Measurements from ENCODE around the gene CRYGA. TPM values are rescaled to one million over a fixed set of nuclear protein-coding genes. Genes with fewer than 3 reads are reported as not detected.
"Not testable (repeated sequence)": the region's sequence is repeated elsewhere in the genome, so short reads cannot be mapped to it uniquely, and the experiment has no call there.

The CRYGA gene
- total RNA-seq, 1 donor from 2014 or later = not detected

DNA sequence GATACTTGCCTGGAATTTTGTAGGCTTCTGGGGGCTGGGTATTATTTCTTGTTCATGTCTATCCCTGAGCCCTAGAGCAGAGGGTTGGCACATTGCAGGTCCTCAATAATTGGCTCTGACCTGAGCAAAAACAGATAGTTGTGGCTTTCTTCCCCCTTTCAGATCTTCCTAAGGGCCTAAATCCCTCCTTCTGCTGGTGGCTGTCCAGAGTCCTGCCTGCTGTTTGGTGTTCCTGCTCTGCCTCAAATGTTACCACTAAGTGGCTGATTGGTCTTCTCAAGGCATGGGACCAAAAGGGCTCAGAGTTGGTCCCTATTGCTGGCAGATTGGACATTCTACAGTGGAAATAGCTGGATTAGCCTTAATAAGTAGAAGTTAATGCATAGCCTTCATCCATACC lies 16.4 kb downstream of the CRYGA start:
- no peak for DNase-seq (ENCODE audit: low read depth, low spot score)
- no peak overlapping the region for H3K4me3 Mint-ChIP-seq
- peaks cover 5% of the 10 kb centered on the region for H3K9me3 Mint-ChIP-seq
- peak overlapping the region; percentile 63 for H3K27ac Mint-ChIP-seq (ENCODE audit: unreplicated experiment)
- no peaks in the 10 kb centered on the region for H3K27me3 Mint-ChIP-seq (ENCODE audit: low read depth)
- H3K36me3 Mint-ChIP-seq (ENCODE audit: low read depth) = no peaks in the 10 kb centered on the region
- H3K4me1 Mint-ChIP-seq = peaks cover 12% of the 10 kb centered on the region
- TF ChIP-seq, protein P1, sequence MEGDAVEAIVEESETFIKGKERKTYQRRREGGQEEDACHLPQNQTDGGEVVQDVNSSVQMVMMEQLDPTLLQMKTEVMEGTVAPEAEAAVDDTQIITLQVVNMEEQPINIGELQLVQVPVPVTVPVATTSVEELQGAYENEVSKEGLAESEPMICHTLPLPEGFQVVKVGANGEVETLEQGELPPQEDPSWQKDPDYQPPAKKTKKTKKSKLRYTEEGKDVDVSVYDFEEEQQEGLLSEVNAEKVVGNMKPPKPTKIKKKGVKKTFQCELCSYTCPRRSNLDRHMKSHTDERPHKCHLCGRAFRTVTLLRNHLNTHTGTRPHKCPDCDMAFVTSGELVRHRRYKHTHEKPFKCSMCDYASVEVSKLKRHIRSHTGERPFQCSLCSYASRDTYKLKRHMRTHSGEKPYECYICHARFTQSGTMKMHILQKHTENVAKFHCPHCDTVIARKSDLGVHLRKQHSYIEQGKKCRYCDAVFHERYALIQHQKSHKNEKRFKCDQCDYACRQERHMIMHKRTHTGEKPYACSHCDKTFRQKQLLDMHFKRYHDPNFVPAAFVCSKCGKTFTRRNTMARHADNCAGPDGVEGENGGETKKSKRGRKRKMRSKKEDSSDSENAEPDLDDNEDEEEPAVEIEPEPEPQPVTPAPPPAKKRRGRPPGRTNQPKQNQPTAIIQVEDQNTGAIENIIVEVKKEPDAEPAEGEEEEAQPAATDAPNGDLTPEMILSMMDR (conservative IDR thresholded peaks at IDR 0.05) = no peak

DNA sequence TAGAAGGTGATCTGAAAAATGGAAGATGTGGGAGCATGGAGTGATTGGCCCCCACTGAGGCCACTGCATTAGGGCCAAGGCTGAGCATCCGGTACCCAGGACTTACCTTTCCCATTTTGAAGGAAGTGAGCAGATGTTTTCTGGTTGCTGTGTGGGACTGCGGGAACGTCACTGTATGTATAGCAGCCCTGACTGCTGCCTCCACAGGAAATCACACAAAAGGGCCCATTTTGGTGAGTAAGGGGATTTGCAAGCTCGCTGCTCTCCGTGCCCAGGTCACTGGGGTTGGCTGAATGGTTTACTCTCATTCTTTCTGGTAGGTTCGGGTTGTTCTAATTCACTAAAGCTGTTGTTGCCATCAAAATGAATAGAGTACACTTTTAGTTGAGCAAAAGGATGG lies 17.4 kb downstream of the CRYGA start, which contains the start of gene CRYGB:
CRYGB (minus strand) TSS at position 153 of the 400 bp plus-strand sequence; CDS start at position 115, 38 bp downstream.
- no peaks in the 10 kb centered on the region for H3K27me3 Mint-ChIP-seq (ENCODE audit: low read depth)
- peak within 1 kb of the TSS; percentile 63 for H3K27ac Mint-ChIP-seq (ENCODE audit: unreplicated experiment)
- TF ChIP-seq, protein P1 (conservative IDR thresholded peaks at IDR 0.05) = no peak
- peaks cover 2% of the 10 kb centered on the region for H3K9me3 Mint-ChIP-seq
- H3K36me3 Mint-ChIP-seq (ENCODE audit: low read depth) = no peaks in the 10 kb centered on the region
- no peak for DNase-seq (ENCODE audit: low read depth, low spot score)
- H3K4me3 Mint-ChIP-seq = no peak within 1 kb of the TSS
- peaks cover 12% of the 10 kb centered on the region for H3K4me1 Mint-ChIP-seq

DNA sequence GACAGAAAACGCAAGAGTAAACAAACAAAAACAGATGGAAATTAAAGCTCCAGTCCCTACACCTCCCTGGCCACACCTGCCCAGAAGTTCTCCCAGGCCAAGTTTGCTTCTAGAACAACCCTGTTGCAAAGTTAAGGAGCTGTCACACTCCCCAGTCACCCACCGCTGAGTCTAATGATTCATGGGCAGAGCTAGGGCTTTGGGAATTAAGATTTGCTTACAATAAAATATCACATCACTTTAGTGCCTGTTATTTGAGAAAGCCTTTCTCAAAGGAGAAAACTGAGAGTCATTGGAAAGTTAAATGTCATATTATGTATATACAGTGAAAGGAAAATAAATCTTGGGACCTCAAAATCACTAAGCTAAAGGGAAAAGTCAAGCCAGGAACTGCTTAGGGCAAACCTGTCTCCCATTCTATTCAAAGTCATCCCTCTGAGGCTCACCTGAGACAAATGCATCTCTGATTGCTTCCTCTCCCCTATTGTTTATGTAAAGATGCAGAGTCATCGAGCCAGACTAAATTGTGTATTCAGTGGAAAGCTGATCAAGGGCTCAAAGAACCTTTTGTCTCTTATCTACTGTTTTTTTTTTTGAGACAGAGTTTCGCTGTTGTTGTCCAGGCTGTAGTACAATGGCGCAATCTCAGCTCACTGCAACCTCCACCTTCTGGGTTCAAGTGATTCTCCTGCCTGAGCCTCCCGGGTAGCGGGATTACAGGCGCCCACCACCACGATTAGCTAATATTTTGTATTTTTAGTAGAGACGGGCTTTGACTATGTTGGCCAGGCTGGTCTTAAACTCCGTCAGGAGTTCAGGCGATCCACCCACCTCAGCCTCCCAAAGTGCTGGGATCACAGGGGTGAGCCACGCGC lies 20.2 kb downstream of the CRYGA start:
- Mint-ChIP-seq H3K4me3 (no peak overlapping the region), H3K27me3 (ENCODE audit: low read depth) (no peaks in the 10 kb centered on the region), H3K9me3 (no peaks in the 10 kb centered on the region), H3K36me3 (ENCODE audit: low read depth) (no peaks in the 10 kb centered on the region), H3K27ac (ENCODE audit: unreplicated experiment) (peak overlapping the region; percentile 62), H3K4me1 (peaks cover 12% of the 10 kb centered on the region)
- DNase-seq (ENCODE audit: low read depth, low spot score) = no peak
- TF ChIP-seq, protein P1 (conservative IDR thresholded peaks at IDR 0.05) = no peak

DNA sequence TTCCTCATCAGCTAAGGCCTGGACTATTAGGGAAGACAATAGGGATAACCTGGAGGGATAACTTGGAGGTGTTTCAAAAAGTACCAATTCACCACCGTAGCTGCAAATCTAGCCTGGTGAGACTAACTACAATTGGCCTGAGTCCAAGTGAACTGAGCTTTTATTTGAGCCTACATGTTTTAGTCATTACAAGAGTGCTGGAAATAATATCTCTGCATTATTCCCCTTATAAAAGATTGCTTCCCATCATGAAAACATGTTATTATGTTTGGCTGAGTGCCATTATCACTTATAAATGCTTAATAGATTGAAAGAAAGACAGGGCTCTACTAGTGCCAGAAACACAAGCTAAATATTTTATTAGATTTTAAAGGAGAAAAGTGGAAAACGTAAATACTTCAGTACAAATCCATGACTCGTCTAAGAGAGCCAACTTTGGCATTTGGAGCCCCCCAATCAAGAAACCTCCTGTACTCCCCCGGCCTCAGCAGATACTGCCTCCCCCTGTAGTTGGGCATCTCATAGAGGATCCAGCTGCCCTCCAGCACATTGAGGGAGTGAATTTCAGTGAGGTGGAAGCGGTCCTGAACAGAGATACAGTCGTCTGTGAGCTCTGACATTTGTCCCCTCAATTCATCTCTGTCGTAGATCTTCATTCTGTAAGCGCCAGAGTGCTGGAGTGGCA lies 21.0 kb downstream of the CRYGA start:
- H3K9me3 Mint-ChIP-seq = no peaks in the 10 kb centered on the region
- DNase-seq (ENCODE audit: low read depth, low spot score) = no peak
- H3K36me3 Mint-ChIP-seq (ENCODE audit: low read depth) = no peaks in the 10 kb centered on the region
- no peak overlapping the region for H3K4me3 Mint-ChIP-seq
- peak overlapping the region; percentile 62 for H3K27ac Mint-ChIP-seq (ENCODE audit: unreplicated experiment)
- H3K27me3 Mint-ChIP-seq (ENCODE audit: low read depth) = no peaks in the 10 kb centered on the region
- peaks cover 12% of the 10 kb centered on the region for H3K4me1 Mint-ChIP-seq
- TF ChIP-seq, protein P1 (conservative IDR thresholded peaks at IDR 0.05) = no peak

DNA sequence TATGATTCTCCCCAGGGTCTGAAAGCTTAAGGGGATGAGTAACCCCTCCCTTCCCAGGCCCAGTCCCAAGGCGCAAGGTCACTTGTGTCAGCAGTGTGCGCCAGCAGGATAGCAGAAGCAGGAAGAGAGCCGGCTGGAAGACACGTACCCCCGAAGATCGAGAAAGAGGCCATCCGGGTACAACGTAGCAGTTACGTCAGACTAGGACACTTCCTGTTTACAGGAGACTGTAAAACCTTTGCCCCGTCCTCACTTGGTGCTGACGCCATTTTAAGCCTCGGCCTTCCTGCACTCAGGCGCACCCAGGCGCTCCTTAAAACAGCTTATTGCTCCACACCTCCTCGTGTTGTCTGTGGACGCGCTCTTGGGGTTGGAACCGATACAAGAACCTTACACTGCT lies 23.9 kb downstream of the CRYGA start:
- H3K4me3 Mint-ChIP-seq = no peak overlapping the region
- no peaks in the 10 kb centered on the region for H3K36me3 Mint-ChIP-seq (ENCODE audit: low read depth)
- no peak for DNase-seq (ENCODE audit: low read depth, low spot score)
- no peak overlapping the region for H3K27ac Mint-ChIP-seq (ENCODE audit: unreplicated experiment)
- H3K4me1 Mint-ChIP-seq = peaks cover 6% of the 10 kb centered on the region
- TF ChIP-seq, protein P1 (conservative IDR thresholded peaks at IDR 0.05) = no peak
- no peaks in the 10 kb centered on the region for H3K27me3 Mint-ChIP-seq (ENCODE audit: low read depth)
- H3K9me3 Mint-ChIP-seq = no peaks in the 10 kb centered on the region

DNA sequence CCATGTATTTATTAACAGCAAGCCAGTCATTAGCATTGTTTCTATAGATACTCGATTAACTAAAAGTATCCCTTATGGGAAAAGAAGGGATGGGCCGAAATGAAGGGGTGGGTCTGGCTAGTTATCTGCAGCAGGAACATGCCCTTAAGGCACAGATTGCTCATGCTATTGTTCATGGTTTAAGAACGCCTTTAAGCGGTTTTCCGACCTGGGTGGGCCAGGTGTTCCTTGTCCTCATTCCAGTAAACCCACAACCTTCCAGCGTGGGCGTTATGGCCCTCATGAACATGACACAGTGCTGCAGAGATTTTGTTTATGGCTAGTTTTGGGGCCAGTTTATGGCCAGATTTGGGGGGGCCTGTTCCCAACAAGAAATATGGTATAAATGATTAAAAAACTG lies 25.1 kb downstream of the CRYGA start:
- H3K4me3 Mint-ChIP-seq; H3K9me3 Mint-ChIP-seq; H3K4me1 Mint-ChIP-seq; H3K27me3 Mint-ChIP-seq (ENCODE audit: low read depth); DNase-seq (ENCODE audit: low read depth, low spot score); H3K36me3 Mint-ChIP-seq (ENCODE audit: low read depth); H3K27ac Mint-ChIP-seq (ENCODE audit: unreplicated experiment): not testable (repeated sequence)
